Gastrocnemius medialis (tissue), 4 donors: ENCODE results near the gene HMCN1.

Source experiments
- CTCF ChIP-seq, 5 experiments: fragments of 450-650 bp in 3 of 5; fragments of 200-600 bp in 2 of 5; sonication (generic) in 2 of 5; IDR thresholded peaks in 4 of 5; conservative IDR thresholded peaks in 1 of 5; 1 replicate in 4 of 5; 2 replicates in 1 of 5; pipeline ENCODE4 v1.5.1; 2016 to 2019; ENCODE audit warnings: antibody characterized with exemption in 5 of 5, mild to moderate bottlenecking in 3 of 5, moderate library complexity in 3 of 5
- POLR2A ChIP-seq, 2 donors: fragments of 450-650 bp; IDR thresholded peaks; one replicate each; pipeline ENCODE4 v1.6.1; 2017; ENCODE audit warnings: antibody characterized with exemption in 2 of 2, mild to moderate bottlenecking in 2 of 2, moderate library complexity in 2 of 2

GRCh38 chr1:186206048-186206570, 471.9 kb downstream of the HMCN1 start:
- TF ChIP-seq POLR2A (IDR thresholded peaks at IDR 0.05), result no peak
- no peak for TF ChIP-seq CTCF (IDR thresholded peaks at IDR 0.05 in 4 of 5, conservative IDR thresholded peaks at IDR 0.05 in 1 of 5)
